Camera-type eye (tissue), 1 donor: ENCODE measurements around the gene OVCH1. TPM values are rescaled to one million over a fixed set of nuclear protein-coding genes. Genes with fewer than 3 reads are reported as not detected.

Source experiments
- total RNA-seq: library from RNA; depleted of rRNA; stranded (reverse); fragments of >200 nt; gene quantifications from one replicate; pipeline ENCODE4 v1.2.3, GENCODE V29; 2014

The OVCH1 gene
- total RNA-seq: 0.33 TPM

GRCh38 chr12:29497588-29497987 lies at the start of gene OVCH1:
OVCH1 (minus strand) TSS chr12:29497686; CDS start chr12:29497686, 0 bp downstream.

GRCh38 chr12:29380536-29381523 lies 116.7 kb downstream of the OVCH1 start, which contains the start of gene ERGIC2:
ERGIC2 (minus strand) TSS chr12:29381172; CDS start chr12:29371633, 9,539 bp downstream.

Other genes starting within 250 kb of the OVCH1 start
- 77.4 TPM for gene ERGIC2, start 116.5 kb downstream of the OVCH1 start, total RNA-seq